GM12801 (cell line): ENCODE results near the gene NSUN4.

Source experiments
- CTCF ChIP-seq: IDR thresholded peaks from one replicate; pipeline ENCODE4 v1.5.1; 2011; ENCODE audit warnings: control low read depth; ENCODE audit not compliant: insufficient read length; ENCODE audit errors: extremely low read depth

NSUN4 gene

GRCh38 chr1:46408356-46409062 lies 67.9 kb downstream of the NSUN4 start:
- no peak for TF ChIP-seq CTCF

GRCh38 chr1:46409063-46409372 lies 68.4 kb downstream of the NSUN4 start:
- TF ChIP-seq CTCF = no peak

- no peak for TF ChIP-seq CTCF
Measured at GRCh38 chr1:46410156-46411009, 69.8 kb downstream of the NSUN4 start.

GRCh38 chr1:46411010-46411405 lies 70.4 kb downstream of the NSUN4 start:
- TF ChIP-seq CTCF = no peak
